WTC11 (cell line): ENCODE measurements around the gene MUC6. TPM values are rescaled to one million over a fixed set of nuclear protein-coding genes. Genes with fewer than 3 reads are reported as not detected.

Source experiments
- ATAC-seq: fragments of 200-7000 bp; cut with Tn5 transposase; 2 replicates; pipeline ENCODE4 v1.10.0; 2021; ENCODE audit warnings: mild to moderate bottlenecking, moderate library complexity
- CTCF ChIA-PET: fragments of 300-600 bp; sonication (Branson Sonifier 250); formaldehyde crosslinking; loops from one replicate; lab custom pipeline; 2021; ENCODE audit warnings: antibody characterized with exemption; lab: Charles Lee
- POLR2A ChIA-PET: fragments of 350-600 bp; sonication (Branson Sonifier 250); formaldehyde crosslinking; loops from one replicate; lab custom pipeline; 2021; ENCODE audit warnings: antibody characterized with exemption; lab: Charles Lee
- DNase-seq: peaks from one replicate; pipeline ENCODE4 v3.0.0; 2021; ENCODE audit warnings: low spot score
- H3K27ac Mint-ChIP-seq: 2 replicates; pipeline ENCODE4 v1.8.0; 2021; ENCODE audit warnings: mixed read lengths
- H3K27me3 Mint-ChIP-seq: 2 replicates; pipeline ENCODE4 v1.8.0; 2021; ENCODE audit warnings: low read depth, mild to moderate bottlenecking, moderate library complexity, mixed read lengths
- H3K36me3 Mint-ChIP-seq: 2 replicates; pipeline ENCODE4 v1.8.0; 2021; ENCODE audit warnings: mixed read lengths
- H3K4me1 Mint-ChIP-seq: 2 replicates; pipeline ENCODE4 v1.8.0; 2022; ENCODE audit warnings: mixed read lengths
- H3K4me3 Mint-ChIP-seq: 2 replicates; pipeline ENCODE4 v1.8.0; 2021; ENCODE audit warnings: mild to moderate bottlenecking, moderate library complexity, mixed read lengths
- H3K9me3 Mint-ChIP-seq: 2 replicates; pipeline ENCODE4 v1.8.0; 2021; ENCODE audit warnings: mixed read lengths
- AFF4 ChIP-seq: sonication (generic); formaldehyde crosslinking; IDR thresholded peaks from 2 replicates; pipeline ENCODE4 v1.8.1; 2023; ENCODE audit warnings: mild to moderate bottlenecking, missing genetic modification reagents, borderline replicate concordance
- ARID4B ChIP-seq: sonication (generic); formaldehyde crosslinking; IDR thresholded peaks from 2 replicates; pipeline ENCODE4 v1.8.0; 2023; ENCODE audit warnings: missing genetic modification reagents, mild to moderate bottlenecking, borderline replicate concordance
- ATF3 ChIP-seq: sonication (generic); formaldehyde crosslinking; conservative IDR thresholded peaks from 2 replicates; pipeline ENCODE4 v1.8.1; 2022; ENCODE audit warnings: mild to moderate bottlenecking, missing genetic modification reagents
- CREB1 ChIP-seq: sonication (generic); formaldehyde crosslinking; IDR thresholded peaks from 2 replicates; pipeline ENCODE4 v1.8.0; 2023; ENCODE audit warnings: mild to moderate bottlenecking, missing genetic modification reagents
- E2F4 ChIP-seq: sonication (generic); formaldehyde crosslinking; IDR thresholded peaks from 2 replicates; pipeline ENCODE4 v1.8.1; 2022; ENCODE audit warnings: low read depth, mild to moderate bottlenecking, moderate library complexity, missing genetic modification reagents, borderline replicate concordance
- ERG ChIP-seq: fragments of 250-450 bp; sonication (Bioruptor Pico); IDR thresholded peaks from 2 replicates; pipeline ENCODE4 v1.8.0; 2021; ENCODE audit warnings: mild to moderate bottlenecking
- HMGA2 ChIP-seq: fragments of 250-450 bp; sonication (Bioruptor Pico); IDR thresholded peaks from 2 replicates; pipeline ENCODE4 v1.4.0; 2021; ENCODE audit warnings: mild to moderate bottlenecking, moderate library complexity
- JUN ChIP-seq: sonication (generic); formaldehyde crosslinking; IDR thresholded peaks from 2 replicates; pipeline ENCODE4 v1.8.0; 2023; ENCODE audit warnings: mild to moderate bottlenecking, missing genetic modification reagents
- MAX ChIP-seq: sonication (generic); formaldehyde crosslinking; IDR thresholded peaks from 2 replicates; pipeline ENCODE4 v1.8.0; 2022; ENCODE audit warnings: mild to moderate bottlenecking, missing genetic modification reagents
- MLX ChIP-seq: sonication (generic); formaldehyde crosslinking; IDR thresholded peaks from 2 replicates; pipeline ENCODE4 v1.8.1; 2023; ENCODE audit warnings: mild to moderate bottlenecking, missing genetic modification reagents, moderate library complexity
- NFE2L1 ChIP-seq: sonication (generic); formaldehyde crosslinking; IDR thresholded peaks from 2 replicates; pipeline ENCODE4 v1.8.1; 2023; ENCODE audit warnings: missing genetic modification reagents
- NFYB ChIP-seq: sonication (generic); formaldehyde crosslinking; conservative IDR thresholded peaks from 2 replicates; pipeline ENCODE4 v1.8.0; 2022; ENCODE audit warnings: low read depth, missing genetic modification reagents
- OVOL2 ChIP-seq: fragments of 250-450 bp; sonication (Bioruptor Pico); IDR thresholded peaks from 2 replicates; pipeline ENCODE4 v1.9.0; 2021; ENCODE audit warnings: mild to moderate bottlenecking, borderline replicate concordance
- SMAD3 ChIP-seq: sonication (generic); formaldehyde crosslinking; IDR thresholded peaks from 2 replicates; pipeline ENCODE4 v1.8.0; 2022; ENCODE audit warnings: missing genetic modification reagents, mild to moderate bottlenecking, borderline replicate concordance
- SOX15 ChIP-seq: fragments of 250-450 bp; sonication (Bioruptor Pico); IDR thresholded peaks from 2 replicates; pipeline ENCODE4 v1.9.0; 2021; ENCODE audit warnings: mild to moderate bottlenecking
- ZNF396 ChIP-seq: fragments of 250-450 bp; sonication (Bioruptor Pico); IDR thresholded peaks from 2 replicates; pipeline ENCODE4 v1.8.0; 2021; ENCODE audit warnings: mild to moderate bottlenecking, moderate library complexity, borderline replicate concordance
- ZSCAN18 ChIP-seq: fragments of 250-450 bp; sonication (Bioruptor Pico); IDR thresholded peaks from 2 replicates; pipeline ENCODE4 v2.1.2; 2022; ENCODE audit warnings: mild to moderate bottlenecking, moderate library complexity
- total RNA-seq: library from RNA; stranded (reverse); gene quantifications from 3 replicates; pipeline ENCODE4 v1.2.3, GENCODE V29; 2021

Gene MUC6
- total RNA-seq, 1 experiment from 2014 or later = 0.13 TPM

- peaks cover 6% of the 10 kb centered on the region for H3K9me3 Mint-ChIP-seq
- H3K4me3 Mint-ChIP-seq = no peak overlapping the region
- no peaks in the 10 kb centered on the region for H3K27me3 Mint-ChIP-seq
- POLR2A ChIA-PET = no interaction called here
- H3K27ac Mint-ChIP-seq = no peak overlapping the region
- no peak for TF ChIP-seq OVOL2 (CRISPR knock-in tag)
- no peak for TF ChIP-seq SMAD3
- TF ChIP-seq NFE2L1 (CRISPR knock-in tag) = no peak
- TF ChIP-seq MLX (CRISPR knock-in tag) = no peak
- TF ChIP-seq AFF4 (CRISPR knock-in tag) = no peak
- no peak for TF ChIP-seq ZNF396 (CRISPR knock-in tag)
- no peaks in the 10 kb centered on the region for H3K4me1 Mint-ChIP-seq
- DNase-seq (no peak), ATAC-seq (no peak)
- CTCF ChIA-PET = no interaction called here
- no peaks in the 10 kb centered on the region for H3K36me3 Mint-ChIP-seq
These were observed 6.0 kb downstream of the MUC6 start for GRCh38 chr11:1030556-1030955.

- CTCF ChIA-PET = interaction anchor here (0.6 kb wide), 2 partner anchors 12 to 21 kb away, joined by 3 to 8 read pairs; no protein-coding TSS in a partner anchor
- DNase-seq (no peak), ATAC-seq (no peak)
- Mint-ChIP-seq H3K4me1 (no peaks in the 10 kb centered on the region), H3K4me3 (no peak overlapping the region), H3K9me3 (peaks cover 6% of the 10 kb centered on the region), H3K36me3 (no peaks in the 10 kb centered on the region), H3K27ac (no peak overlapping the region; the same call in 1 of the 2 replicates), H3K27me3 (no peaks in the 10 kb centered on the region)
- POLR2A ChIA-PET = no interaction called here
- no peak for TF ChIP-seq SOX15 (CRISPR knock-in tag)
- no peak for TF ChIP-seq JUN (CRISPR knock-in tag)
- TF ChIP-seq ATF3 (CRISPR knock-in tag) = no peak
- TF ChIP-seq NFYB (CRISPR knock-in tag) = no peak
- no peak for TF ChIP-seq MAX (CRISPR knock-in tag)
- TF ChIP-seq E2F4 (CRISPR knock-in tag) = no peak
- no peak for TF ChIP-seq ZSCAN18
- TF ChIP-seq CREB1 (CRISPR knock-in tag) = no peak
- TF ChIP-seq HMGA2 (CRISPR knock-in tag) = no peak
- TF ChIP-seq ARID4B = no peak
- TF ChIP-seq ERG (CRISPR knock-in tag) = no peak
These were observed 6.4 kb downstream of the MUC6 start for GRCh38 chr11:1030086-1030485.
